Loucy (cell line): Measurements from ENCODE around the gene CCDC70.

Experiments
- EZH2phosphoT487 ChIP-seq: fragments of 200-600 bp; IDR thresholded peaks from 2 replicates; pipeline ENCODE4 v1.6.1; 2018; ENCODE audit warnings: antibody characterized with exemption, mild to moderate bottlenecking, moderate library complexity, borderline replicate concordance
- TF ChIP-seq, protein P1 (sequence below): fragments of 200-600 bp; sonication (generic); conservative IDR thresholded peaks from 2 replicates; pipeline ENCODE4 v1.5.1; 2014; ENCODE audit warnings: mild to moderate bottlenecking, antibody characterized with exemption, low read length

- TF ChIP-seq, protein P1, sequence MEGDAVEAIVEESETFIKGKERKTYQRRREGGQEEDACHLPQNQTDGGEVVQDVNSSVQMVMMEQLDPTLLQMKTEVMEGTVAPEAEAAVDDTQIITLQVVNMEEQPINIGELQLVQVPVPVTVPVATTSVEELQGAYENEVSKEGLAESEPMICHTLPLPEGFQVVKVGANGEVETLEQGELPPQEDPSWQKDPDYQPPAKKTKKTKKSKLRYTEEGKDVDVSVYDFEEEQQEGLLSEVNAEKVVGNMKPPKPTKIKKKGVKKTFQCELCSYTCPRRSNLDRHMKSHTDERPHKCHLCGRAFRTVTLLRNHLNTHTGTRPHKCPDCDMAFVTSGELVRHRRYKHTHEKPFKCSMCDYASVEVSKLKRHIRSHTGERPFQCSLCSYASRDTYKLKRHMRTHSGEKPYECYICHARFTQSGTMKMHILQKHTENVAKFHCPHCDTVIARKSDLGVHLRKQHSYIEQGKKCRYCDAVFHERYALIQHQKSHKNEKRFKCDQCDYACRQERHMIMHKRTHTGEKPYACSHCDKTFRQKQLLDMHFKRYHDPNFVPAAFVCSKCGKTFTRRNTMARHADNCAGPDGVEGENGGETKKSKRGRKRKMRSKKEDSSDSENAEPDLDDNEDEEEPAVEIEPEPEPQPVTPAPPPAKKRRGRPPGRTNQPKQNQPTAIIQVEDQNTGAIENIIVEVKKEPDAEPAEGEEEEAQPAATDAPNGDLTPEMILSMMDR: no peak
- TF ChIP-seq EZH2phosphoT487: no peak
These were observed 21.8 kb upstream of the CCDC70 start for GRCh38 chr13:51839711-51840540.
